ENCODE data around the gene CDH12. TPM values are rescaled to one million over a fixed set of nuclear protein-coding genes. Genes with fewer than 3 reads are reported as not detected.
"Not testable (repeated sequence)": the region's sequence is repeated elsewhere in the genome, so short reads cannot be mapped to it uniquely, and the experiment has no call there.

CDH12 gene
- total RNA-seq: not detected

GRCh38 chr5:22852807-22853660 lies at the start of gene CDH12:
CDH12 (minus strand) TSS chr5:22853344.
- ATAC-seq (no peak), DNase-seq (no peak)
- H3K36me3 Mint-ChIP-seq: no peaks in the 10 kb centered on the region
- CTCF ChIA-PET: no interaction called here
- no peak within 1 kb of the TSS for H3K27ac Mint-ChIP-seq
- peaks cover 8% of the 10 kb centered on the region for H3K27me3 Mint-ChIP-seq
- peak within 1 kb of the TSS; percentile 41 for H3K4me3 Mint-ChIP-seq
- peaks cover 4% of the 10 kb centered on the region for H3K4me1 Mint-ChIP-seq
- H3K9me3 Mint-ChIP-seq (ENCODE audit: low read depth): peaks cover 7% of the 10 kb centered on the region

- CTCF ChIA-PET: no interaction called here
- Mint-ChIP-seq H3K36me3 (no peaks in the 10 kb centered on the region), H3K4me3 (no peak overlapping the region), H3K27me3 (no peaks in the 10 kb centered on the region), H3K9me3 (ENCODE audit: low read depth) (peaks cover 4% of the 10 kb centered on the region), H3K27ac (no peak overlapping the region), H3K4me1 (no peaks in the 10 kb centered on the region)
- DNase-seq: no peak
- no peak for ATAC-seq
Measured at GRCh38 chr5:22901885-22902284, 48.7 kb upstream of the CDH12 start.

- no peak for ATAC-seq
- CTCF ChIA-PET: no interaction called here
- H3K4me3 Mint-ChIP-seq: no peak overlapping the region
- no peaks in the 10 kb centered on the region for H3K4me1 Mint-ChIP-seq
- no peak for DNase-seq
- no peak overlapping the region for H3K27ac Mint-ChIP-seq
- no peaks in the 10 kb centered on the region for H3K27me3 Mint-ChIP-seq
- H3K36me3 Mint-ChIP-seq: no peaks in the 10 kb centered on the region
- H3K9me3 Mint-ChIP-seq (ENCODE audit: low read depth): peaks cover 7% of the 10 kb centered on the region
Measured at GRCh38 chr5:22900801-22901310, 47.7 kb upstream of the CDH12 start.

GRCh38 chr5:22899341-22899740 lies 46.2 kb upstream of the CDH12 start:
- CTCF ChIA-PET: no interaction called here
- H3K9me3 Mint-ChIP-seq (ENCODE audit: low read depth): peaks cover 10% of the 10 kb centered on the region
- DNase-seq (no peak), ATAC-seq (no peak)
- no peak overlapping the region for H3K27ac Mint-ChIP-seq
- no peaks in the 10 kb centered on the region for H3K4me1 Mint-ChIP-seq
- H3K4me3 Mint-ChIP-seq: no peak overlapping the region
- no peaks in the 10 kb centered on the region for H3K27me3 Mint-ChIP-seq
- H3K36me3 Mint-ChIP-seq: no peaks in the 10 kb centered on the region

GRCh38 chr5:22896152-22896551 lies 43.0 kb upstream of the CDH12 start:
- H3K36me3 Mint-ChIP-seq: no peaks in the 10 kb centered on the region
- H3K27me3 Mint-ChIP-seq: no peaks in the 10 kb centered on the region
- no peak overlapping the region for H3K27ac Mint-ChIP-seq
- CTCF ChIA-PET: no interaction called here
- ATAC-seq (no peak), DNase-seq (no peak)
- no peaks in the 10 kb centered on the region for H3K4me1 Mint-ChIP-seq
- H3K9me3 Mint-ChIP-seq (ENCODE audit: low read depth): peaks cover 10% of the 10 kb centered on the region
- H3K4me3 Mint-ChIP-seq: no peak overlapping the region

GRCh38 chr5:22892441-22892840 lies 39.3 kb upstream of the CDH12 start:
- H3K27me3 Mint-ChIP-seq: no peaks in the 10 kb centered on the region
- no peak overlapping the region for H3K4me3 Mint-ChIP-seq
- peaks cover 6% of the 10 kb centered on the region for H3K9me3 Mint-ChIP-seq (ENCODE audit: low read depth)
- no peaks in the 10 kb centered on the region for H3K36me3 Mint-ChIP-seq
- H3K27ac Mint-ChIP-seq: no peak overlapping the region
- no peaks in the 10 kb centered on the region for H3K4me1 Mint-ChIP-seq
- ATAC-seq: no peak
- DNase-seq: no peak
- CTCF ChIA-PET: no interaction called here

- no peaks in the 10 kb centered on the region for H3K27me3 Mint-ChIP-seq
- H3K36me3 Mint-ChIP-seq: no peaks in the 10 kb centered on the region
- H3K4me3 Mint-ChIP-seq: no peak overlapping the region
- ATAC-seq (no peak), DNase-seq (no peak)
- H3K27ac Mint-ChIP-seq: no peak overlapping the region
- H3K4me1 Mint-ChIP-seq: no peaks in the 10 kb centered on the region
- CTCF ChIA-PET: no interaction called here
- H3K9me3 Mint-ChIP-seq (ENCODE audit: low read depth): no peaks in the 10 kb centered on the region
Measured at GRCh38 chr5:22889720-22890119, 36.6 kb upstream of the CDH12 start.

GRCh38 chr5:22887566-22887965 lies 34.4 kb upstream of the CDH12 start:
- no peak for ATAC-seq
- H3K27me3 Mint-ChIP-seq: no peaks in the 10 kb centered on the region
- H3K9me3 Mint-ChIP-seq (ENCODE audit: low read depth): no peaks in the 10 kb centered on the region
- DNase-seq: no peak
- H3K4me1 Mint-ChIP-seq: no peaks in the 10 kb centered on the region
- no peaks in the 10 kb centered on the region for H3K36me3 Mint-ChIP-seq
- no peak overlapping the region for H3K27ac Mint-ChIP-seq
- CTCF ChIA-PET: no interaction called here
- H3K4me3 Mint-ChIP-seq: no peak overlapping the region

GRCh38 chr5:22858911-22859310 lies 5.8 kb upstream of the CDH12 start:
- ATAC-seq, H3K27ac Mint-ChIP-seq, CTCF ChIA-PET: not testable (repeated sequence)

GRCh38 chr5:22855824-22856223 lies 2.7 kb upstream of the CDH12 start:
- ATAC-seq (no peak), DNase-seq (no peak)
- CTCF ChIA-PET: no interaction called here
- H3K4me1 Mint-ChIP-seq: peaks cover 4% of the 10 kb centered on the region
- peaks cover 6% of the 10 kb centered on the region for H3K9me3 Mint-ChIP-seq (ENCODE audit: low read depth)
- H3K4me3 Mint-ChIP-seq: no peak overlapping the region
- no peaks in the 10 kb centered on the region for H3K36me3 Mint-ChIP-seq
- H3K27me3 Mint-ChIP-seq: peaks cover 8% of the 10 kb centered on the region
- no peak overlapping the region for H3K27ac Mint-ChIP-seq

More at GRCh38 chr5:22858911-22859310, 5.8 kb upstream of the CDH12 start:
- H3K27me3 Mint-ChIP-seq; H3K9me3 Mint-ChIP-seq (ENCODE audit: low read depth); H3K36me3 Mint-ChIP-seq; H3K4me1 Mint-ChIP-seq; DNase-seq; H3K4me3 Mint-ChIP-seq: not testable (repeated sequence)

GRCh38 chr5:22850981-22851380 lies 2.2 kb downstream of the CDH12 start:
- Mint-ChIP-seq H3K4me1 (peaks cover 4% of the 10 kb centered on the region), H3K9me3 (ENCODE audit: low read depth) (peaks cover 10% of the 10 kb centered on the region), H3K27me3 (peaks cover 8% of the 10 kb centered on the region), H3K27ac (no peak overlapping the region), H3K36me3 (no peaks in the 10 kb centered on the region), H3K4me3 (no peak overlapping the region)
- ATAC-seq: no peak
- CTCF ChIA-PET: no interaction called here
- no peak for DNase-seq

GRCh38 chr5:22846693-22847092 lies 6.5 kb downstream of the CDH12 start:
- Mint-ChIP-seq H3K4me3 (no peak overlapping the region), H3K9me3 (ENCODE audit: low read depth) (peaks cover 5% of the 10 kb centered on the region), H3K4me1 (no peaks in the 10 kb centered on the region), H3K27ac (no peak overlapping the region), H3K27me3 (no peaks in the 10 kb centered on the region), H3K36me3 (no peaks in the 10 kb centered on the region)
- no peak for ATAC-seq
- CTCF ChIA-PET: no interaction called here
- no peak for DNase-seq

- no peaks in the 10 kb centered on the region for H3K36me3 Mint-ChIP-seq
Measured at GRCh38 chr5:22844636-22845035, 8.5 kb downstream of the CDH12 start.

GRCh38 chr5:22844155-22844554 lies 9.0 kb downstream of the CDH12 start:
- H3K27ac Mint-ChIP-seq: no peak overlapping the region
- no peaks in the 10 kb centered on the region for H3K4me1 Mint-ChIP-seq
- ATAC-seq (no peak), DNase-seq (no peak)
- CTCF ChIA-PET: no interaction called here
- no peak overlapping the region for H3K4me3 Mint-ChIP-seq
- H3K36me3 Mint-ChIP-seq: no peaks in the 10 kb centered on the region
- no peaks in the 10 kb centered on the region for H3K27me3 Mint-ChIP-seq
- peaks cover 11% of the 10 kb centered on the region for H3K9me3 Mint-ChIP-seq (ENCODE audit: low read depth)

More at GRCh38 chr5:22844636-22845035, 8.5 kb downstream of the CDH12 start:
- Mint-ChIP-seq H3K9me3 (ENCODE audit: low read depth) (peaks cover 12% of the 10 kb centered on the region), H3K27me3 (no peaks in the 10 kb centered on the region), H3K4me3 (no peak overlapping the region), H3K4me1 (no peaks in the 10 kb centered on the region), H3K27ac (no peak overlapping the region)
- ATAC-seq (no peak), DNase-seq (no peak)
- CTCF ChIA-PET: no interaction called here
